Activated T-helper 1 cell treated with Interleukin-2 at 50 U/mL for 16 hours (primary cell): ENCODE measurements around the gene HECTD2.
"Not testable (repeated sequence)": the region's sequence is repeated elsewhere in the genome, so short reads cannot be mapped to it uniquely, and the experiment has no call there.

ENCODE experiments used
- DNase-seq: peaks from one replicate; pipeline ENCODE4 v3.0.0-alpha.2; 2020; ENCODE audit warnings: low read depth

The HECTD2 gene

GRCh38 chr10:91474009-91474408 is 63.9 kb downstream of the HECTD2 start:
- DNase-seq: no peak

GRCh38 chr10:91477236-91477635 is 67.1 kb downstream of the HECTD2 start:
- no peak for DNase-seq

GRCh38 chr10:91479583-91479982 is 69.4 kb downstream of the HECTD2 start:
- no peak for DNase-seq

GRCh38 chr10:91487911-91488582 is 77.9 kb downstream of the HECTD2 start:
- DNase-seq: no peak

GRCh38 chr10:91493313-91493712 is 83.2 kb downstream of the HECTD2 start:
- no peak for DNase-seq

- DNase-seq: no peak
Observed at GRCh38 chr10:91495402-91495801, 85.3 kb downstream of the HECTD2 start.

GRCh38 chr10:91496016-91496415 is 85.9 kb downstream of the HECTD2 start:
- no peak for DNase-seq

GRCh38 chr10:91511549-91512330 is 101.6 kb downstream of the HECTD2 start:
- no peak for DNase-seq

GRCh38 chr10:91512458-91512857 is 102.3 kb downstream of the HECTD2 start:
- no peak for DNase-seq

GRCh38 chr10:91513598-91514424 is 103.7 kb downstream of the HECTD2 start:
- DNase-seq: no peak

GRCh38 chr10:91514787-91515186 is 104.6 kb downstream of the HECTD2 start:
- DNase-seq: no peak

GRCh38 chr10:91517394-91517793 is 107.2 kb downstream of the HECTD2 start:
- DNase-seq: no peak

GRCh38 chr10:91519899-91520514 is 109.9 kb downstream of the HECTD2 start:
- no peak for DNase-seq

- DNase-seq: no peak
Observed at GRCh38 chr10:91520661-91521060, 110.5 kb downstream of the HECTD2 start.

- DNase-seq: no peak
Observed at GRCh38 chr10:91521439-91521838, 111.3 kb downstream of the HECTD2 start.

- no peak for DNase-seq
Observed at GRCh38 chr10:91525896-91526712, 116.0 kb downstream of the HECTD2 start.

- no peak for DNase-seq
Observed at GRCh38 chr10:91528080-91528479, 117.9 kb downstream of the HECTD2 start.

- DNase-seq: no peak
Observed at GRCh38 chr10:91528768-91529167, 118.6 kb downstream of the HECTD2 start.

GRCh38 chr10:91534789-91535188 is 124.6 kb downstream of the HECTD2 start:
- DNase-seq: not testable (repeated sequence)

- no peak for DNase-seq
Observed at GRCh38 chr10:91536111-91536510, 126.0 kb downstream of the HECTD2 start.

GRCh38 chr10:91536733-91537132 is 126.6 kb downstream of the HECTD2 start:
- DNase-seq: no peak
